ENCODE results near the gene ZNF716.
"Not testable (repeated sequence)": the region's sequence is repeated elsewhere in the genome, so short reads cannot be mapped to it uniquely, and the experiment has no call there.

The ZNF716 gene

DNA sequence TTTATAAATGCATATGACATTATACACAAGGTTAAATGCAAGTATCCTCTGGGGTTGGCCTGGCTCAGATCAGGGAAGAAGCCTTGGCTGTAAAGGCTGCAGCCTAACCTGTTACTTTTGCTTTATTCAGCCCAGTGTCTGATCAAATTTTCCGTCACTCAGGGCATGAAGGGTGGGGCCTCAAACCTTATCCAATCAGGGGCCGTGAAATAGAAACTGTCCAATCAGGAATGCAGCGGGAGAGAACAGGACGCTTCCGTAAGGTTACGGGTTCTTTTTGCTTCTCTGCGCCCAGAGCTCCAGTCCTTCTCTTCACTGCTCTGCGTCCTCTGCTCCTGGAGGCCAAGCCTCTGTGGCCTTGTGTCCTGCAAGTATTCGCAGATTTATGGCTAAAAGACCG, at the start of gene ZNF716:
ZNF716 (plus strand) TSS at position 274 of the 400 bp plus-strand sequence; CDS start at position 386, 112 bp downstream.
- DNase-seq, result no peak

DNA sequence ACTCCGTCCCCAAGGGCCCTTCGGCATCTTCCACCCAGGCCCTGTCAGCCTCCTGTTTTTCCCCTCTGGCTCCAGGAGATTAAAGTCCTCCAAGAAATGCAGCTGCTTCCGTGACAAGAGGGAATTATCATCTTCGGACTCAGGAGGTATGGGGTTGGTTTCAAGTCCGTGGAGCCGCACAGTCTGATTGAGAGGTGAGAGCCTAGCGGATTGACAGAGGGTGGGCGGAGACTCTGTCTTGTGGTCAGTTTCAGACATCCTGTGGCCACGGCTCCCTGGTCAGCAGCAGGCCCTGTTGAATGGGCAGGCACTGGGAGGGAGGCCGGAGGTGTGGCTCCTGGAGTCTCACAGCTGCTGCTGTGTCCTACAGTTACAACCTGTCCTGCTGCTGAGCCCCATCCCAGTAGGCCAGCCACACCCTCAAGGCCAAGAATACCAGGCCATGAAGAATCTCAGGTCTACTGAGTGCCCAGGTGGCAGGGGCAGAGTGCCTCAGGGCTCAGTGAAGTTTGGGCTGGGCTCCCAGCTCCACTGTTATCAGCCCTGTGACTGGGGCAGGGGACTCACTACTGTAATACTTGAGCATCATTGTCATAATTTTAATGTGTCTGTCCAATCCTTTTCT, 49.3 kb upstream of the ZNF716 start:
- no peak for DNase-seq

DNA sequence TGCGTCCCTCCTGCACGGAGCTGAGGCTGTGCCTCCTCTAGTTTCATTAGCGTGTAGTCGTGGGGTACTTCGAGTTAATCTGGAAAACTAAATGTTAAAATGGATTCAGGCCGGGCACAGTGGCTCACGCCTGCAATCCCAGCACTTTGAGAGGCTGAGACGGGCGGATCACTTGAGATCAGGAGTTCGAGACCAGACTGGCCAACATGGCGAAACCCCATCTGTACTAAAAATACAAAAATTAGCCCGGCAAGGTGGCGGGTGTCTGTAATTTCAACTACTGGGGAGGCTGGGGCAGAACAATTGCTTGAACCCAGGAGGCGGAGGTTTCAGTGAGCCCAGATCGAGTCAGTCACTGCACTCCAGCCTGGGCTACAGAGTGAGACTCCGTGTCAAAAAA, 46.9 kb upstream of the ZNF716 start:
- not testable (repeated sequence) for DNase-seq

DNA sequence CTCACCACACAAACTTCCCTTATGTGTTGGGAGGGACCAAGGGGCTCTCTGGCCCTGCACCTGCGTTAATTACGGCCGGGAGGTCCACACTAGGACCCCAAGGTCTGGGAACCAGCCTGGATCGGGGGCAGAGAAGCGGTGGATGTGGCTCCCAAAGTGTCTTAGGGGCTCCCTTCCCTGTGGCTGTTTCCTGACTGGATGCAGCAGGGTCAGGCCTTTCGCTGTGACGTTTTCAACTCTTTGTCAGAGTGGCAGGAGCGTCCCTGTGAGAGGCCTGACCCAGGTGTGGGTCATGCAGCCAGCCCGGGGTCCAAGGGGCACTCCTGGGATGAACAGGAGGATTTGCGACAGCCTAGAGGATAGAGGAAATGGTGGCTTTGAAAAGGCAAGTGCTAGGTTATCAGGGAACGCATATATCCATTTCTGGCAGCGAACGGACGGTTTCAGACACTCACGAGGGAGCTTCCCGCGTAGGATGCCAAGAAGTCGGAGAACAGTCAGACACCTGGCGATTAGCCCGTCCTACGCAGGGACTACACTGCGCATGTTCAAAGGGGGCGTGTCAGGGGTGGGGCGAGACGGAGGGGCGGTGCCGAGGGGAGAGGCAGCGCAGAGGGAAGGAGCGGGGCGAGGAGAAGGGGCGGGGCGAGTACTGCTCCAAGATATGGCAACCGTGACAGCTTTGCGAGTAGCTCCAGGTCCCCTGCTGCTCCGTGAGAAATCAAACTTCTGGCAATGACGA, 46.2 kb upstream of the ZNF716 start:
- peak in 6 of 14 donors; percentile 4 to 69 (median 19) for DNase-seq

DNA sequence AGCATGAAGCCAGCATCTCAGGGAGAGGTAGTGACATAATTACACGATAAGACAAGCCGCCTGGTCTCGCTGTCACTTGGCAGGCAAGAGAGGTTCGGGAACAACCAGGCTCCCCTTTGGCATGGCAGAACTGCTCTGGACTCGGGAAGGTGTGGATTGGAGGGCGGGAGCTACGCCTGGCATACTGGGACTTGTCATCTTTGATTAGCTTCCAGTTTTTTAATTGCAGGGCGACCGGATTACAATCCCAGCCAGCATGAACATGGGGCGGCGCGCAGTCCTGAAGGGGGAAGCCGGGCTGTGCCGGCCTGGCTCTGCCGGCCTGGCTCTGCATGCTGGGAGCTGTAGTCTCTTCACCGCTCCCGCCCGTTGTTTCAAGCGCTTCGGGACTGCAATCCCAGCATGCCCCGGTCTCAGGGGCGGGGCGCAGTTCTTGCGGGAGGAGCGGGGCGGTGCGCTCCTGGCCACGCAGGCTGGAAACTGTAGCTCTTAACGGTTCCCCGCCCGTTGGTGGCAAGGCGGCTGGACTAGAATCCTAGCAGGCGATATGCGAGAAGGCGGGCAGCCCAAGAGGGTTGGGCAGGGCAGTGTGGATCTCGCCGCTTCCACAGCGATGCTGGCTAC, 45.5 kb upstream of the ZNF716 start:
- DNase-seq, result peak in 5 of 14 donors; percentile 29 to 77 (median 37)

DNA sequence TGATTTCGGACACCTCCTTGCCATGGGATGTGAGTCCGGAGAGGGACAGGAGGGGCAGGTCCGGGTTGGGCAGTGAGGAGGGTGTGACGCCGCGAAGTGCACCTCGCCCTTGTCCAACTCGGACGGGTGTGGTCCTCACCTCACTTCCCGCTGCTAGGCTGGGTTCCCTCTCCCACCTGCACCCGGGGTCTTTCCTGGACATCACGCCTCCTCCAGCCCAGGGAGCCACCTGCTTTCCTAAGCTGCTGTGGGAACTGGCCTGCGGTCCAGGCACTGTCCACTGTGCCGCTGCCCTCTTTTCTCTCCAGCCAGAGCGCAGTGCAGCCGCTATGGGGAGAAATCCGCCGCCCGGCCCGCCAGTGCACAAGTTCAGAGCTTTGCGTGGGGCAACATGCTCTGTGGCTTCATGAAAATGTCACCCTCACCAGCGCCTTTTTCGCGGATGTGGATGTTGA, 45.0 kb upstream of the ZNF716 start:
- no peak for DNase-seq

DNA sequence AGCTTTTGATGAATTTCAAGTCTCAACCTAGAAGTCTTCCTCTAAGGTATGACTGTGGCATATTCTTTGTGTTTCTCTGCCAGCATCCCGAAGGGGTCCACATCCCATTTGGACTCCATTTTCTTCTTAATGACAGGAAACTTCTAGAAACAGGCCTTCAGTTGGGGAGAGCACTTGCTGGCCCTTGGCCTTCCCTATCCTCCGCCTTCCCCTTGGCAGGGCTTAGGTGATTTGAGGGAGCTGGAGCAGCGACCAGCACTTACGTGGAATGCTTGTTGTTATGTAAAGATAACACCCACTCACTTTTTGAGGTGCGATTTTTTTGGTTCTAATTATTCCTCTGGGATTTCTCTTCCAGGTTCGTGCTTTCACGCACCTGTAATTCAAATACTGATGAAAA, 42.9 kb upstream of the ZNF716 start:
- no peak for DNase-seq

DNA sequence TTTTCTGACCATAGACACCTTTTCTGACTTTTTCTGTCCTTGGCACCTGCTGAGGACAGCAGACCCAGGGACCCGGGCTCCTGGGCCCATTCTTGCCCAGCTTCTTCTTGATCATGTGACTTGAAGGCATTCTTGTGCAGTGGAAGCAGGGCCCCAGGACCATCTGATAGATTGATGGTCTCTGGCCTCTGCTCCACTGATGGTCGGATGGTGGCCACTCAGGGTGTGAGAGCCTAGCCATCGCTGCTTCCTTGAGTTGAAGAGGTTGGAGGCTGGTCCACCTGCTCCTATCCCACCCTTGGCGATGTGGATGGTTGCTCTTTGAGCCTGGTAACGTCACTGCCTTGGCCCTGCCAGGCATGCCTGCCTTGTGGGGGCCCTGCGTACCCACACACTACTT, 37.8 kb upstream of the ZNF716 start:
- no peak for DNase-seq

DNA sequence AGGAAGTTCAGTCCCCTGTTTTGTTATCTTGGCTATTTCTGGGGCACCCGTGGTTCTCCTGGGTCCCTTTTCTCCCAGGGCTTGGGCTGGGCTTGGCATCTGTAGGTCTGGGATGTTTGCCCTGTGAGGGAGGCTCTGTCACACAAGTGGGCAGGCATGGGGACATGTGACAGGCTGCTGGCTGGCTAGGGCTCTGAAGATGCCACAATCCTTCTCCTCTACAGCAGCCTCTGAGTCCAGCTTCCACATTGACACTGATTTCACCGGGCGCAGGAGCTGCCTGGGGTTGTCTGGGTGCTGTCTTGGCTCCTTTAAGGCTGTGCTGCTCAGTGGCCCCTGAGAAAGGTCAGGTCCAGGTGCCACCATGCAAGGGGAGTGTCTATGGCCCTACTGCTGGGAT, 37.4 kb upstream of the ZNF716 start:
- DNase-seq, result no peak

DNA sequence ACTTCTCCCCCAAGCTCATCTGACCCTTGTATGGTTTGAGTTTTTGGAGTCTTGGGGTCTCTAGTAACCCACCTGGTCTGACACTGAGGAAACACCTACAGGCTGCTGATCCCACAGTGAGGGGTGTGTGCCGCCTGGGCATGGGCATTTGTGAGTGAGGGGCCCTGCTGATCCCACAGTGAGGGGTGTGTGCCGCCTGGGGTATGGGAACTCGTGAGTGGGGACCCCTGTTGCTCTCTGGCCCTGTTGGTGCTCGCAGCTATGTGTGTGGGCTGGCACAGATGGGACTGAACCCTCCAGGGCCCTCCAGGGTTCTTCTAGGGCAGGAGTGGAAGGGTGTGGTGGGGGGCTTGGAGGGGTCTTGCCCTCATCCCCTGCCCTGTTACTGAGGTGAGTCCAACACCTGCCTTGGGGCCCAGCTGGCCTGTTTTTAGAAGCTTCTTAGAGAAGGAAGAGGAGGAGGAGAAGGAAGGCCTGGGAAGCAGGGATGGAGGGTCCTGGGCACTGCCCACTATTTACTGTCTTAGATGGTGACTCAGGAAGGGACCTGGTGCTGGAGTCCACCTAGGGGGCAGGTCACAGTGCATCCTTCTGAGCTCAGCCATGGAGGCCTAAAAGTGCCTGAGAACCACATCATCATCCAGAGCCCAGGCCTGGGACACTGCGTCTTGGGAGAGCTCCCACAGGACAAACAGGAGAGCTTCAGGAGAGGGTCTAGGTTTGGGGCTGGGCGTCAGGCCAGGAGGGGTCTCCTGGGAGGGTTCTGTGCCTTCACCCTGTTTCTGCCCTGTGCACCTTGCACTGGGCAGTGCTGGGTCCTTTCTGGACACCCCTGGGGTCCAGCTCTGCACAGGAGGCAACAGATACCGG, 36.2 kb upstream of the ZNF716 start:
- DNase-seq, result no peak

DNA sequence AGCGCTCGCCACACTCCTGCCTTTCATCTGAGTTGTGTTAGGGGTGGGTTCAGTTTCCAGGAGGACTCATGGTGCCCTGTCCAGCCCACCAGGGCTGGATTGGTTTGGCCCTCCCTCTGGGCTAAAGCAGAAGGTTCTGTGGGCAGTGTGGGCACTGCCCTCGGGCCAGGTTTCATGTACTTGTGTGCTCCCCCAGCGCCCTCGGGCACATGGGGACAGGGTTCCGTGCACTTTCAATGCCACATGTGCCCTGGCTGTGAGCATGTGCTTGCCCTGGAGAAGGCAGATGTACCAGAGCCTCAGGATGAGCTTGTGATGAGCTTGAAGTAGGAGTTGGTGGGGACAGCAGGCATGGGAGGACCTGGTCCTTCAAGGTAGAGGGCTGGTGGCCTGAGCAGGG, 35.6 kb upstream of the ZNF716 start:
- no peak for DNase-seq

DNA sequence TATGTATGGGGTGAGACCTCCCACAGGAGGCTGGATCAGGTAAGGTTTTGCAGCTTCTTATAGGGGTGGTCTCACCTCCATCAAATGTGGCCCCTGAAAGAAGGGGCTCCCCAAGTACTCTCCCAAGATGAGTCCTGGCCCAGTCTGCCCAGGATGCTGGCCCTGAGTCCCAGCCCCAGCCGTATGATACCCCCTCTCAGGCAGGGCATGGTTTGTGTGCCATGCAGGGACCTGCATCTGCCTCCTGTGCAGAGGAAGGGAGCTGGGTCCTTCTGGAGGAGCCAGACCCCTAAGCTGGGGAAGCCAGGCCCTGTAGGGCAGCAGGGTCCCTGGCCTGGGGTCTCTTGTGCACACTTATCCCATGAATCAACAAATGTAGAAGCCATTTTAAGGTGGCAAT, 35.1 kb upstream of the ZNF716 start:
- DNase-seq, result no peak

DNA sequence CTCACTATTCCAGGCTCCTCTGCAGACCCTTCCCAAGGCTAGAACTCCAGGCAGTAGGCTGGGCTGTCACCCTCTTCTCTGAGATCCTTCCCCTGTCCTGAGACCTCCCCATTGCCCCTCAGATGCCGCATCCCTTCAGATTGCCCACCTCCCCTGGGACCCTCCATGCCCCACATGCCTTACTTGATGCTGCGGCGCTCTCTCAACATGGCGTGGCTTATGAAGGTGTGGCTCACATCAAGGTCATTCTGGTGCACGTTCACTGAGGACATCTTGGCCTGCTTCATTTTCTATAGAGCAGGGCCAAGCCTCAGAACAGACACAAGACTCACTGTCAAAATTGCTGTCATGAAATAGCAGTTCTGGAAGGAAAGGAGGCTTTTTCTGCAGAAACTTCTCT, 34.7 kb upstream of the ZNF716 start:
- DNase-seq, result no peak

DNA sequence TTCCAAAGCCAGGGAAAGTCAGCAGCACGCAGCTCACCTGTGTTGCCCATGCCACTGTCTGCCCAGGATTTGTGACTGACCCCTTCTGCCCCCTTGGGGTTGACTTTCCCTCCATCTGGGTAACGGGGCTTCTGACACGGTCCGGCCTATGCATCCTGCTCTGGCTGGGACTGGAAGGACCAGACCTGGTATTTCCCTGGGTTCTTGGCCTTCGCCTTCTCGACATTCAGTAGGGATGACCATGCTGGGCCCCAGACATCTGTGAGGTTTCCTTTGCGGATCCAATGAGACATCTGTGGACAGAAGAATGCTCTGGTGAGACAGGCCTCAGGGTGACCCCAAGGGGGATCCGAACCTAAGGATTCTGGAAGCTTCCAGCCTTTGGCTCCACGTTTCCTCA, 34.2 kb upstream of the ZNF716 start:
- DNase-seq, result no peak

DNA sequence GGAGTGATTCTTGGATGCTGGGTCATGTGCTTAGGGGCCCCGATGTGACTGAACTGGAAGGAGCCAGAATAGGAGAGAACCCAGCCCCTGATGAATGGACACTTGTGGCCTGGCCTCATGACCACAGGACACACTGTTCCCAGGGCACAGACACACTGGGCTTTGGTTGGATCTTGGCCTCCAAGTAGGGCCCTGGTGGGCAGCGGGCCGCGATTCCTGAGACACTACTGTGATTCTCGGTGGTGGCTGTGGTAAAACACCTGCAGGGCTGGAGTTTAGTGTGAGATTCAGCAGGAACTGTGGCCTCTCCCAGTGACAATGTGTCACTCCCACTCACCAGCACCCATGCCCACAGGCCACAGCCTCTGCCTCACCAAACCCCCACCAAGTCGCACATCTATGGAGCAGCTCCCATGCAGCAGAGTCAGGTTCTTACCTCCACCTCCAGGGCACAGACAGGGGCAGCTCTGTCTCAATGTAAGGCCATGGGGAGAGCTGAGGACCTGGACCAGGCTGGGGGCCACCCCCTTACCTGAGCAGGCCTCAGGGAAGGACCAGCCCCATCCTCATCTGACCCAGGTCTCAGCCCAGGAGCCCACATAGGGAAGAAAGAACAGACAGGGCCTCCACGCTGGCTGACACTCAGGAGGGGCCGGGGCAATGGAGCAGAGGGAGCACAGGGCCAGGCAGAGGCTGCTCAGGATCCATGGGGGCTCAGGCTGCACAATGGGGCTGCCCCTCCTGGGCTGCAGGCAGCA, 33.2 kb upstream of the ZNF716 start:
- DNase-seq, result no peak

DNA sequence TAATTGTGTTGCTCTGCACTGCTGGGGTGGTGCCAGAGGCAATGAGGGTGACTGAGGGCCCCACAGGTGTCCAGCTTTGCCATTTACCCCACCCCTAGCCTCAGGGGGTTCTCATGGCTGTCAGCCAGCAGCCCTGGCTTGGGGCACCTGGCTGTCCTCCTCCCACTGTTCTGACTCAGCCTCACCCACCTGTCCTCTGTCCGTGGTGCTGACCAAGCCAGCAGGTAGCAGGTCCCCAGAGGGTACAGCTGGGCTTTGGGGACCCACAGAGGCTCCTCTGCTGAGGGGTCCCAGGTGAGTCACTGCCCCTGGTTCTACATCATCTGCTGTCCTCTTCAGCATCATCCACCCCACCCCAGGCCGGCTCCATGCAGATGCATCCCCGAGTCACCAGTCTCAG, 32.2 kb upstream of the ZNF716 start:
- DNase-seq, result no peak

DNA sequence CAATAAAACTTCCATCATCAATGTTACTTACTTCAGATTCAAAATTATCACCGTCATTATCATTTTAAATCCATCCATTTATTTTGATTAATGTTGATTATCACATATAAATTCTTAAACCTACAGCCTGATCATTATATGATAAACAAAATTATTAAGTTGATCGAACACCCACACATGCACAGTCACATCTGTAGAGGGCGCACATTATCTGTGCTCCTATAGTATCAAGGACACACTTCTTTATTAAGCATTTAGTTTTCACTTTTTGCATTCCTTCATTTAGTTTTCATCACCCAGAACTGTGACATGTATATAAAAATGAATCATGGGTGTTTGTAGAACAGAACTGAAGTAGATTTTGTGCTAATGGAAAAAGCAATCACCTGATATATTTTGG, 26.2 kb upstream of the ZNF716 start:
- no peak for DNase-seq

DNA sequence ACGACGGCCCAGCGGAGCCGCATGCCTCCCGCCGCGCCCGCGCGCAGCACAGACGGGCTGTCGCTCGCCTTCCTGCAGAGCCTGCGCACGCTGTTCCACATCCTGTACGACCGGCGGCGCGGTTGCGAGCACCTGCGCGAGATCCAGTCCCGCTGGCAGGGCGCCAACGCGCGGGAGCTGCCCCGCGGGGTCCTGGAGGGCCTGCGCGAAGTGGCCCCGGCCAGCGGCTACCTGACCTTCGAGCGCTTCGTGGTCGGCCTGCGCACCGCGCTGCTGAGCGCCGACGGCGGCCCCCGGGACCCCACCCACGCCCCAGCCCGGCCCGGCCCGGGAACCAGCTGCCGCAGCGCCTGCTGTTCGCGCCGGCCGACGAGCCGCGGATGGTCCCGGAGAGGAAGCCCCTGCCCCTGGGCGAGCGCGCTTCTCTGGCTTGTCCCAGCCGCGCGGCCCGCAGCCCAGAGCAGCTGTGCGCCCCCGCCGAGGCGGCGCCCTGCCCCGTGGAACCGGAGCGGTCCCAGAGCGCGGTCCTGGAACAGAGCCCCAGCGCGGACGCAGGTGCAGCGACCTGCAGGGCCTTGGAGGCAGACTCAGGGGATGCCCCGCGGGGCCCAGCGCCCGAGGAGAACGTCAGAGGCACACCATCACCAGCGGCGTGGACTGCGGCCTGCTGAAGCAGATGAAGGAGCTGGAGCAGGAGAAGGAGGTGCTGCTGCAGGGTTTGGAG, 25.3 kb upstream of the ZNF716 start:
- no peak for DNase-seq

DNA sequence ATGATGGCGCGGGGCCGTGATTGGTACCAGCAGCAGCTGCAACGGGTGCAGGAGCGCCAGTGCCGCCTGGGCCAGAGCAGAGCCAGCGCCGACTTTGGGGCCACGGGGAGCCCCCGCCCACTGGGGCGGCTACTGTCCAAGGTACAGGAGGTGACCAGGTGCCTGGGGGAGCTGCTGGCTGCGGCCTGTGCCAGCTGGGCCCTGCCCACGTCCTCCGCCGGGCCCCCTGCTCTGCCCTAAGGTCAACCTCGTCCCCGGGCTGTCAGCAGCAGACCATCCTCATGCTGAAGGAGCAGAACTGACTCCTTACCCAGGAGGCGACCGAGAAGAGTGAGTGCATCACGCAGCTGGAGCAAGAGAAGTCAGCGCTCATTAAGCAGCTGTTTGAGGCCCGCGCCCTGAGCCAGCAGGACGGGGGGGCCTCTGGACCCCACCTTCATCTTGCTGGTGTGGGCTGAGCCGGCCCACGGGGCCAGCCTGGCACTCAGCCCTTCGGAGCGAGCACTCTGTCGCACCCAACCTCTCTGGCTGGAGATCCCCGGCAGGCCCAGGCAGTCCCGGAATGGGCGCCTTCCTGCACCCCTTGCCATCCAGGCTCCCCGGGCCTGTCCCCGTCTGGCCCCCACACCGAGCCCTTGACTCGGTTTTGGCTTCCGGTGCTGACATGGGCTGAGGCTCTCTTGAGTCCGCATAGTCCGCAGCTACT, 24.6 kb upstream of the ZNF716 start:
- DNase-seq, result no peak

DNA sequence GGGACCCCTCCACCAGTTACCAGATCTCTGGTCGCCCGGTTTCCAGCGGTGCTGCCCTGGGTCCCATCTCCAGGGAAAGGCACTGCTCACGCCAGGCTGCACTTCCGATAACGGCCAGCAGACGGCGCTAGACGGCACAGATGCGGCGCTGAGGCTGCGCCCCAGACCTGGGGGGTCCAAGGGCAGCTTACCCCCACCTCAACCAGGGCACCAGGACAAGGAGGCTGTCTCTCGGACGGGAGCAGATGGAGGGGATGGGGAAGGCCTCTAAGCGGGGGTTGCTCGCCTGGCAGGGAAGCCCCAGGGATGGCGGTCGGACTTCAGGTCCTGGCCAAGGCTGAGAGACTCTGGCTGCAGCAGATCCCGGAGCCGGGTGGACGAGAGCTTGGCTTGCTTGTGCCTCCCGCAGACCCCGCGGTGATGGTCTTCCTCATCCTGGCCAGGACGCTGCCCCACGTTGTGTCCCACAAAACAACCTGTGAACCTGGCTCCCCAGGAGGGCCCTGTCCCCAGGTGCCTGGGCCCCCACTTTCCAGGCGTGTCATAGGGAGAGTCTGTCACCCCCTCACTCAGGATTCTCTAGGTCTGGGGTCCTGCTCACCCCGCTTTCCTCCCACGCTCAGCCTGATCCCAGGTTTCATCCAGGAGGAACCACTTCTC, 23.9 kb upstream of the ZNF716 start:
- no peak for DNase-seq

Data from C1 segment of cervical spinal cord (tissue), 14 donors.